Measurements from ENCODE around the gene MBTPS1.

DNA sequence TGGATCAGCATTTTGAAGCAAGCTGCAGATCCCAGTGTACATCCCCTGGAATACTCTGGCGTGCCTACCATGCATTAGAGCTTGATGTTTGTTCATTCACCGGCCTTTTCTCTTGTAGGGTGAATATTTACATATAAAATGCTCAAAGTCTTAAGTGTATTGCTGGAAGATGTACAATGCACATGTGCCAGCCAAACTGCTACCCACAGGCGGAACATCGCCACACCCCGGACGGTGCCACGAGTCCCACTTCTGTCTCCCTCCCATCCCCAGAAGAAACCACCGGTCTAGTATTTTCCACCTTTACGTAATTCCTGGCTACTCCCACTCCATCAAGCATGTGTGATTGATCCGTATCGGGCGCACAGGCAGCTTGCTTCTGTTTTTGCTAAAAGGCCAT lies 78.3 kb downstream of the MBTPS1 start:
- no peak for TF ChIP-seq CTCF (IDR thresholded peaks at IDR 0.05; ENCODE audit: low read depth, low read length)
- TF ChIP-seq MAX (IDR thresholded peaks at IDR 0.05; ENCODE audit: low read depth, low read length) = no peak
